Neural progenitor cell (in vitro differentiated cells): ENCODE results near the gene OGFOD1. TPM values are rescaled to one million over a fixed set of nuclear protein-coding genes. Genes with fewer than 3 reads are reported as not detected.

Experiments used
- DNase-seq: peaks from one replicate; pipeline ENCODE4 v3.0.0-alpha.2; 2016; ENCODE audit warnings: low spot score
- H2AFZ ChIP-seq: fragments of 200-600 bp; sonication (generic); replicated peaks from 2 replicates; pipeline ENCODE4 v1.6.1; 2016; ENCODE audit warnings: antibody characterized with exemption
- H3F3A ChIP-seq: fragments of 200-600 bp; sonication (generic); 2 replicates; pipeline ENCODE4 v1.6.1; 2016; ENCODE audit warnings: antibody characterized with exemption, low read depth
- H3K27ac ChIP-seq: fragments of 200-600 bp; sonication (generic); 2 replicates; pipeline ENCODE4 v1.5.1; 2016; ENCODE audit warnings: mild to moderate bottlenecking
- H3K27me3 ChIP-seq: fragments of 200-600 bp; sonication (generic); 2 replicates; pipeline ENCODE4 v1.6.1; 2016; ENCODE audit warnings: mild to moderate bottlenecking, moderate library complexity
- H3K36me3 ChIP-seq: fragments of 200-600 bp; sonication (generic); 2 replicates; pipeline ENCODE4 v1.5.1; 2016
- H3K4me1 ChIP-seq: fragments of 200-600 bp; sonication (generic); 2 replicates; pipeline ENCODE4 v1.6.1; 2016; ENCODE audit warnings: mixed run types
- H3K4me2 ChIP-seq: fragments of 200-600 bp; sonication (generic); 2 replicates; pipeline ENCODE4 v1.6.1; 2016
- H3K4me3 ChIP-seq: fragments of 200-600 bp; sonication (generic); 2 replicates; pipeline ENCODE4 v1.5.1; 2016
- H3K79me2 ChIP-seq: fragments of 200-600 bp; sonication (generic); 2 replicates; pipeline ENCODE4 v1.6.1; 2016; ENCODE audit warnings: low read depth
- H3K9ac ChIP-seq: fragments of 200-600 bp; sonication (generic); 2 replicates; pipeline ENCODE4 v1.6.1; 2016
- H3K9me3 ChIP-seq: fragments of 200-600 bp; sonication (generic); 2 replicates; pipeline ENCODE4 v1.5.1; 2016; ENCODE audit warnings: low read depth
- H4K20me1 ChIP-seq: fragments of 200-600 bp; sonication (generic); 2 replicates; pipeline ENCODE4 v1.6.1; 2016; ENCODE audit warnings: low read depth
- H3K27ac Mint-ChIP-seq: 3 replicates; pipeline ENCODE4 v1.8.0; 2021; ENCODE audit warnings: mixed read lengths
- H3K27me3 Mint-ChIP-seq: 2 replicates; pipeline ENCODE4 v1.8.0; 2022; ENCODE audit warnings: low read depth, mild to moderate bottlenecking, inconsistent platforms, moderate library complexity, mixed read lengths; ENCODE audit not compliant: insufficient read depth
- H3K36me3 Mint-ChIP-seq: 3 replicates; pipeline ENCODE4 v1.8.0; 2021; ENCODE audit warnings: mixed read lengths
- H3K4me1 Mint-ChIP-seq: 3 replicates; pipeline ENCODE4 v1.8.0; 2021; ENCODE audit warnings: mixed read lengths
- H3K4me3 Mint-ChIP-seq: 3 replicates; pipeline ENCODE4 v1.8.0; 2021; ENCODE audit warnings: mild to moderate bottlenecking, moderate library complexity, mixed read lengths
- H3K9me3 Mint-ChIP-seq: 3 replicates; pipeline ENCODE4 v1.8.0; 2020; ENCODE audit warnings: mixed read lengths
- CTCF ChIP-seq: fragments of 200-600 bp; sonication (generic); IDR thresholded peaks from 2 replicates; pipeline ENCODE4 v1.5.1; 2017; ENCODE audit warnings: antibody characterized with exemption, mild to moderate bottlenecking
- EZH2 ChIP-seq: fragments of 200-600 bp; sonication (generic); IDR thresholded peaks from 2 replicates; pipeline ENCODE4 v1.6.1; 2017; ENCODE audit warnings: antibody characterized with exemption, mild to moderate bottlenecking, moderate library complexity
- EZH2phosphoT487 ChIP-seq: fragments of 200-600 bp; sonication (generic); IDR thresholded peaks from 2 replicates; pipeline ENCODE4 v1.6.1; 2017; ENCODE audit warnings: antibody characterized with exemption
- total RNA-seq: library from RNA; depleted of rRNA; stranded (reverse); fragments of >200 nt; gene quantifications from 2 replicates; pipeline ENCODE4 v1.2.3, GENCODE V29; 2015; ENCODE audit warnings: low replicate concordance

Gene OGFOD1
- total RNA-seq, 1 donor from 2014 or later: 73.4 TPM

GRCh38 chr16:56517206-56517605 lies 65.9 kb downstream of the OGFOD1 start:
- Histone ChIP-seq H3K4me3 (no peak overlapping the region), H3K27me3 (no peaks in the 10 kb centered on the region), H3F3A (peaks cover 7% of the 10 kb centered on the region), H3K36me3 (peaks cover 1% of the 10 kb centered on the region), H3K9me3 (no peaks in the 10 kb centered on the region), H3K4me1 (peaks cover 5% of the 10 kb centered on the region), H4K20me1 (peaks cover 49% of the 10 kb centered on the region), H3K27ac (no peak overlapping the region), H2AFZ (no peak overlapping the region), H3K79me2 (peaks cover 13% of the 10 kb centered on the region), H3K4me2 (no peak overlapping the region), H3K9ac (no peak overlapping the region)
- no peak for TF ChIP-seq EZH2phosphoT487
- no peak for TF ChIP-seq CTCF
- no peak for TF ChIP-seq EZH2
- Mint-ChIP-seq H3K4me3 (no peak overlapping the region), H3K36me3 (peaks cover 11% of the 10 kb centered on the region), H3K4me1 (peaks cover 30% of the 10 kb centered on the region), H3K9me3 (no peaks in the 10 kb centered on the region), H3K27ac (no peak overlapping the region), H3K27me3 (peaks cover 2% of the 10 kb centered on the region)
- DNase-seq: no peak

GRCh38 chr16:56518425-56518824 lies 67.1 kb downstream of the OGFOD1 start:
- Histone ChIP-seq H3K27ac (no peak overlapping the region), H3K9me3 (no peaks in the 10 kb centered on the region), H3K79me2 (peaks cover 13% of the 10 kb centered on the region), H3F3A (peaks cover 7% of the 10 kb centered on the region), H3K4me2 (no peak overlapping the region), H3K27me3 (no peaks in the 10 kb centered on the region), H3K4me1 (peaks cover 5% of the 10 kb centered on the region), H3K9ac (no peak overlapping the region), H4K20me1 (peaks cover 48% of the 10 kb centered on the region), H2AFZ (no peak overlapping the region), H3K4me3 (no peak overlapping the region), H3K36me3 (no peaks in the 10 kb centered on the region)
- Mint-ChIP-seq H3K9me3 (no peaks in the 10 kb centered on the region), H3K36me3 (peaks cover 3% of the 10 kb centered on the region), H3K27ac (no peak overlapping the region), H3K4me1 (peaks cover 30% of the 10 kb centered on the region), H3K27me3 (peaks cover 2% of the 10 kb centered on the region), H3K4me3 (peak overlapping the region; percentile 88)
- no peak for DNase-seq
- TF ChIP-seq EZH2phosphoT487 (no peak), CTCF (no peak), EZH2 (no peak)

GRCh38 chr16:56519459-56520250 lies 68.3 kb downstream of the OGFOD1 start, which contains the start of gene BBS2:
TSS of gene BBS2 (minus strand) at chr16:56520024. CDS start at chr16:56519862, 162 bp downstream.
- H3K4me3 ChIP-seq: peak within 1 kb of the TSS; percentile 84
- Mint-ChIP-seq H3K9me3 (no peaks in the 10 kb centered on the region), H3K27ac (peak within 1 kb of the TSS; percentile 15), H3K27me3 (peaks cover 2% of the 10 kb centered on the region), H3K4me3 (peak within 1 kb of the TSS; percentile 88), H3K4me1 (peaks cover 30% of the 10 kb centered on the region), H3K36me3 (no peaks in the 10 kb centered on the region)
- peak within 1 kb of the TSS; percentile 98 for H2AFZ ChIP-seq
- H3K27me3 ChIP-seq: no peaks in the 10 kb centered on the region
- H3K9me3 ChIP-seq: no peaks in the 10 kb centered on the region
- DNase-seq: peak; percentile 92
- peak within 1 kb of the TSS; percentile 75 for H3K4me2 ChIP-seq
- TF ChIP-seq EZH2phosphoT487: no peak
- TF ChIP-seq EZH2: peak; percentile 55
- TF ChIP-seq CTCF: peak; percentile 6
- peaks cover 5% of the 10 kb centered on the region for H3K4me1 ChIP-seq
- no peaks in the 10 kb centered on the region for H3K36me3 ChIP-seq
- peaks cover 38% of the 10 kb centered on the region for H4K20me1 ChIP-seq
- H3K9ac ChIP-seq: no peak within 1 kb of the TSS
- no peak within 1 kb of the TSS for H3K27ac ChIP-seq
- peaks cover 7% of the 10 kb centered on the region for H3F3A ChIP-seq
- peaks cover 13% of the 10 kb centered on the region for H3K79me2 ChIP-seq
